ENCODE measurements around the gene TMEM59. TPM values are rescaled to one million over a fixed set of nuclear protein-coding genes. Genes with fewer than 3 reads are reported as not detected.

The TMEM59 gene
- total and polyA plus RNA-seq, 2 donors (not counting 1 experiment from before 2014, with no cell fraction given), result 66.3 to 146 TPM

- Mint-ChIP-seq H3K4me1 (no peaks in the 10 kb centered on the region), H3K27ac (no peak overlapping the region), H3K27me3 (peaks cover 35% of the 10 kb centered on the region), H3K9me3 (ENCODE audit: insufficient read depth) (no peaks in the 10 kb centered on the region), H3K4me3 (no peak overlapping the region)
- Histone ChIP-seq H3K27me3 (replicated peaks in 1 of 4; ENCODE audit: control extremely low read depth in 1 of 4, control insufficient read depth in 3 of 4, insufficient read depth in 4 of 4, low read length in 3 of 4) (no peaks in the 10 kb centered on the region), H3K4me2 (replicated peaks; ENCODE audit: low read depth, low read length, poor library complexity, severe bottlenecking) (no peak overlapping the region), H4K20me1 (ENCODE audit: control insufficient read depth, insufficient read depth, low read length, poor library complexity, severe bottlenecking) (no peaks in the 10 kb centered on the region), H3K36me3 (replicated peaks in 1 of 2; ENCODE audit: control extremely low read depth in 1 of 2, control insufficient read depth in 1 of 2, extremely low read depth in 1 of 2, insufficient read depth in 2 of 2, low read length in 1 of 2) (no peaks in the 10 kb centered on the region), H3K9ac (ENCODE audit: low read length) (no peak overlapping the region), H3K27ac (ENCODE audit: low read length in 2 of 2) (no peak overlapping the region), H3K79me2 (ENCODE audit: control insufficient read depth, insufficient read depth, low read length) (no peaks in the 10 kb centered on the region), H3K4me3 (ENCODE audit: control extremely low read depth in 1 of 5, extremely low read depth in 1 of 5, insufficient read depth in 1 of 5, low read depth in 2 of 5, low read length in 4 of 5) (no peak overlapping the region), H2AFZ (ENCODE audit: insufficient read depth, low read depth, low read length, poor library complexity, severe bottlenecking) (no peak overlapping the region), H3K9me3 (ENCODE audit: control extremely low read depth in 1 of 3, control insufficient read depth in 2 of 3, insufficient read depth in 1 of 3, low read length in 2 of 3) (no peaks in the 10 kb centered on the region), H3K4me1 (ENCODE audit: control insufficient read depth in 2 of 2, insufficient read depth in 2 of 2, low read length in 2 of 2) (no peaks in the 10 kb centered on the region)
- TF ChIP-seq EZH2 (IDR thresholded peaks at IDR 0.05; ENCODE audit: borderline replicate concordance, insufficient read depth, low read depth, low read length, poor library complexity, severe bottlenecking), result no peak
- no peak for TF ChIP-seq CTCF (IDR thresholded peaks at IDR 0.05)
- DNase-seq (no peak), ATAC-seq (ENCODE audit: low read depth) (no peak)
- ChIA-PET CTCF (no interaction called here), POLR2A (no interaction called here)
- WGBS (ENCODE audit: insufficient coverage), result 96% methylated on average over 2 of the region's 5 CpGs
- intact Hi-C loops (cut with micrococcal nuclease), result no loop called here
These were observed 42.4 kb downstream of the TMEM59 start for GRCh38 chr1:54010415-54011117.

- Histone ChIP-seq H3K4me1 (ENCODE audit: control insufficient read depth in 2 of 2, insufficient read depth in 2 of 2, low read length in 2 of 2) (no peaks in the 10 kb centered on the region), H3K9ac (ENCODE audit: low read length) (no peak overlapping the region), H3K9me3 (ENCODE audit: control extremely low read depth in 1 of 3, control insufficient read depth in 2 of 3, insufficient read depth in 1 of 3, low read length in 2 of 3) (no peaks in the 10 kb centered on the region), H3K79me2 (ENCODE audit: control insufficient read depth, insufficient read depth, low read length) (no peaks in the 10 kb centered on the region), H3K4me3 (ENCODE audit: control extremely low read depth in 1 of 5, extremely low read depth in 1 of 5, insufficient read depth in 1 of 5, low read depth in 2 of 5, low read length in 4 of 5) (no peak overlapping the region), H3K4me2 (replicated peaks; ENCODE audit: low read depth, low read length, poor library complexity, severe bottlenecking) (no peak overlapping the region), H3K27me3 (replicated peaks in 1 of 4; ENCODE audit: control extremely low read depth in 1 of 4, control insufficient read depth in 3 of 4, insufficient read depth in 4 of 4, low read length in 3 of 4) (no peaks in the 10 kb centered on the region), H4K20me1 (ENCODE audit: control insufficient read depth, insufficient read depth, low read length, poor library complexity, severe bottlenecking) (no peaks in the 10 kb centered on the region), H3K36me3 (replicated peaks in 1 of 2; ENCODE audit: control extremely low read depth in 1 of 2, control insufficient read depth in 1 of 2, extremely low read depth in 1 of 2, insufficient read depth in 2 of 2, low read length in 1 of 2) (no peaks in the 10 kb centered on the region), H3K27ac (ENCODE audit: low read length in 2 of 2) (no peak overlapping the region), H2AFZ (ENCODE audit: insufficient read depth, low read depth, low read length, poor library complexity, severe bottlenecking) (no peak overlapping the region)
- Mint-ChIP-seq H3K27me3 (peaks cover 35% of the 10 kb centered on the region), H3K4me1 (no peaks in the 10 kb centered on the region), H3K4me3 (no peak overlapping the region), H3K9me3 (ENCODE audit: insufficient read depth) (no peaks in the 10 kb centered on the region), H3K27ac (no peak overlapping the region)
- ChIA-PET POLR2A (no interaction called here), CTCF (no interaction called here)
- no peak for TF ChIP-seq CTCF (IDR thresholded peaks at IDR 0.05)
- no peak for TF ChIP-seq EZH2 (IDR thresholded peaks at IDR 0.05; ENCODE audit: borderline replicate concordance, insufficient read depth, low read depth, low read length, poor library complexity, severe bottlenecking)
- WGBS (ENCODE audit: insufficient coverage), result 89% methylated on average over 2 of the region's 4 CpGs
- ATAC-seq (ENCODE audit: low read depth) (no peak), DNase-seq (no peak)
- intact Hi-C loops (cut with micrococcal nuclease), result no loop called here
These were observed 43.6 kb downstream of the TMEM59 start for GRCh38 chr1:54009406-54009805.

All from B cell (primary cell).